HG02798 (cell line): ENCODE measurements around the gene RGS9.
"Not testable (repeated sequence)": the region's sequence is repeated elsewhere in the genome, so short reads cannot be mapped to it uniquely, and the experiment has no call there.

ENCODE experiments used
- ATAC-seq: cut with Tn5 transposase; IDR thresholded peaks from one replicate; pipeline ENCODE4 v1.9.1; 2021; ENCODE audit warnings: mild to moderate bottlenecking; ENCODE audit not compliant: unreplicated experiment, poor library complexity

RGS9 gene

GRCh38 chr17:65177901-65178300 is 40.7 kb downstream of the RGS9 start:
- no peak for ATAC-seq

GRCh38 chr17:65180276-65180675 is 43.1 kb downstream of the RGS9 start:
- ATAC-seq, result not testable (repeated sequence)

- ATAC-seq, result not testable (repeated sequence)
Observed at GRCh38 chr17:65180752-65181236, 43.6 kb downstream of the RGS9 start.

DNA sequence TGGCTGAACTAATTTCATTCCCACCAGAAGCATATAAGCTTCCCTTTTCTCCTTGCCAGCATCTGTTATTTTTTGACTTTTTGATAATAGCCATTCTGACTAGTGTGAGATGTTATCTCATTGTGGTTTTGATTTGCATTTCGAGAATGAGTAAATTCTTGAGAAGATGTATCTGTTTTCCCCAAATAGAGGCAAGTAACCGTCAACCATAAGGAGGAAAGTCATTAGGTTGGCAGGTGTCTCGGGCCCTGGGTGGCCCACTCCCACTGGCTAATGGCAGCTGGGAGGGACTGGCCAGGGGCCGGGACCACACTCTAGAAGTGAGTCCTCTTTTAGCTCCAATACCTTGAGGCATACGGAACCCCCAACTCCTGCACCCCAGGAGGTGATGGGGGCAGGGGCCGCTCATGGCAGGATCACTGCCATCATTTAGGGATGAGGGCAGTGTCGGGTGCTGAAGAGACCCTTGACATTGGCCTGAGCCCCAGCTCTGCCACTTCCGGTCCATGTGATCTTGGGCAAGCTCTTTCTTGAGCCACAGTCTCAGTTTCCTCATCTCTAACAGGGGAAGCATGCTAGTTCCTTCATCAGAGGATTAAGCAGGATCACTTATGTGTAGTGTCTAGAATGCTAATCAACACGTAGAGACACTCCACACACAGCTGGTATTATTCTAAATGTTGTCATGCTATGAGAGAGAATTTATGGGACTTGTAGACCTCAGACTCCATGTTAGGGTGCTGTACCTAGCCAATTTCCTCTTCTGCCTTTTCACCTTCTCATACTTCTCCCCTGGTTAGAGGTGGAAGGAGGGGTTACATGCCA is 44.3 kb downstream of the RGS9 start:
- ATAC-seq, result peak; percentile 68

DNA sequence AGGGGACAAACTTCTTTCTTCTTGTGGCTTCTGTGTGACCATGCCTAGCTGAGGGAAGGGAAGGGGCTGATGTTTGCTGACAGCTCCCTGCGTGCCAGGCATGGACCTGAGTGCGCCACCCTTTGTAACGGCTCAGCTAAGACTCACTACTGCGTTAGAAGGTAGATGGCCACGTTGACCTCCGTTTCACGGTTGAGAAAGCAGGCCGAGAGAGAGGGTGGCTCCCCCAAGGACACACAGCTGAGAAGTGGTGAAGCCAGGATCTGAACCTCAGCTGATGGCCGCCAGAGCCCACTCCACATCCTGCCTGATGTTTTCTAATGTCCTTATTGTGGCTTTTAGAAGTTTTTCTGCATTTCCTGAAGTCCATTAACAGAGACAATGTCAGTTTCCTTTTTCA is 45.1 kb downstream of the RGS9 start:
- ATAC-seq, result peak; percentile 51

DNA sequence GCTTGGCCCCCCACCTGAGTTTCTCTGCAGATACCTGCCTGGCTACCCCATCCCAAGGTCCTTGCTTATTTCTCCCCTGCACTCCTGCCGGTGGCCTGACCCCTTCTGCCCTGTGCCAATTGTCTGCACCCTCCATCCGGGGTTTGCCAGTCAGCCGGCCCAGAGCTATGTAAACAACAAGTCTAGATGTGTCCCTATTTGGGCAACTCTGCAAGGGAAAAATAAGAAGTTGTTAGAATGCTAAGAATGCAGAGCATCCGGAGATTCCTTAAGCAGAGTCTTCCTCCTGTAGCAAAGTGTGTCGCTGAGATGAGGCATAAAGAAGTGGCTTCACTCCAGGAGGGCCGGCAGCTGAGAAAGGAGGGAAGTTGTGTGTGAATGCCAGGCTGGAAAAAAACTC is 46.6 kb downstream of the RGS9 start:
- ATAC-seq, result no peak

- no peak for ATAC-seq
Observed at GRCh38 chr17:65184235-65184959, 47.2 kb downstream of the RGS9 start.

DNA sequence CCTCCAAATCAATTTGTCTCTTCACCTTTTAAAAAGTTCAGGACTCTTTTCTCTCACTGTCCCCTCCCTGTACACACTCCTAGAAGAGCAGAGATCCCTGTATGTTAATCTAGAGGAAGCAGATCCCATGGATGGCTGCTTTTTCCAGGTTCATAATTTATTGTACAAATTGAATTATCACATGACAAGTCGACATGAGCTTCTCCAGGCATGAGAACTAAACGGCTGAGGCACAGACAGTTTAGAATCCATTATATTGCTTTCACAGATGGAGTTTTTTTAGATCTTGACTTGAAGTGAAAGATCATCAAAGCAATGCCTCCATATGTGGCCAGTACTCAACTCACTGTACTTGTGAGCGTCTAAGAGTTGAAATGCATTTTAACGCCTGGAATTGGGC is 47.9 kb downstream of the RGS9 start:
- no peak for ATAC-seq

GRCh38 chr17:65185668-65186382 is 48.7 kb downstream of the RGS9 start:
- no peak for ATAC-seq

DNA sequence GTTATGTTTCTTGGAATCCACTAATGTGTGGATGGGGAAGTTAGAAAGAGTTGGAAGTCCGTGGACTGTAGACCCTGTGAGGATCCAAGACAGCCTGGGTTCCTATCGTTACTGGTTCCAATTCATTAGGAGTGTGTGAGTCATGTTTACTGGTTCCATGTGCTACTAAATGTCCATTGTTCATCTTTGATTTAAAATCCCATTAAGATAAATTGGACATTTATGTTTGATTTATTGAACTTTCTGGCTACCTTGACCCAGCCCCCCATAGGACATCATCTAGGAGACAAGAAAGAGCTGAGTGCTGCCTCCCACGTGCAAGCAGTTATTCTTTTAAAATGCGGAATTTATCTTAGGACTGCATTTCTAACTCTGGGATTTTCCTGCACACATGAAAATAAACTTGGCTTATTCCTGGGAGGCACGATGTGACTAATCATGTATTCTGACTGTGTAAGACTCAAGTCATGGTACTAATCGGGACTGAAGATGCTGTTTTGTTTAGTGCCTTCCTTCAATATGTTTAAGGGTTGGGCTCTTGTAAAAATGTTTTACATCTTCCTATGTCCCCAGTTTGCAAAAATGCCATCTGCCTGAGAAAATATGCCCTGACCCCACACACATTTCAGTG is 53.4 kb downstream of the RGS9 start:
- no peak for ATAC-seq

- no peak for ATAC-seq
Observed at GRCh38 chr17:65191811-65192740, 54.9 kb downstream of the RGS9 start.

DNA sequence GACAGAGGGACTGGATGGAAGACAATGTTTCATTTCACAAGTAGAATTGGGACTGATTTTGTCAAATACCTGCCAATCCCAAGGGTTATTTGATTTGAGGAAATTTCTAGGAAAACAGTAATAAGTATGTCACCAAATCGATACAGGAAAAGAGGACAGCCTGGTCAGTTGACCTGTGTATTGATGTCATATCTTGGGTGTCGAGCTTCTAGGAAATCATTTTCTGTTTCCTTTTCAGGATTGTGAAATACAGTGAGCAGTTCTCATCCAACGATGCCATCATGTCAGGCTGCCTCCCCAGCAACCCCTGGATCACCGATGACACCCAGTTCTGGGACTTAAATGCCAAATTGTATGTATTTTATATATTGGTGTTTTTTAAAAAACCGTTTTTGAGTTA is 56.1 kb downstream of the RGS9 start:
- no peak for ATAC-seq

DNA sequence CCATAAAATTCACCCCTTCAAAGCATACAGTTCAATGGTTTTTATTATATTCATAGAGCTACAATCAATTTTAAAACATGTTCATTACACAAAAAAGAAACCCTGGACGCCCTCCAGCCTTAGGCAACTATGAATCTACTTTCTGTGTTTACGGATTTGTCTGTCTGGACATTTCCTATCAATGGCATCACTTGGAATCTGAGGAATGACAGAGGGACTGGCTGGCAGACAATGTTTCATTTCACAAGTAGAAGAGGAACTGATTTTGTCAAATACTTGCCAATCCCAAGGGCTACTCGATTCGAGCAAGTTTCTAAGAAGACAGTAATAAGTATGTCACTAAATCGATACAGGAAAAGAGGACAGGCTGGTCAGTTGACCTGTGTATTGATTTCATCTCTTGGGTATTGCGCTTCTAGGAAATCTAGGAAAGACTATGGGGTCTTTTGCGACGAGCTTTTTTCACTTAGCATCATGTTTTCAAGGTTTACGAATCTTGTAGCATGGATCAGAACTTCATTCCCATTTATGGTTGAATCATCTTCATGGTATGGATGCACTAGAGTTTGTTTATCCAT is 56.6 kb downstream of the RGS9 start:
- ATAC-seq, result no peak

GRCh38 chr17:65194670-65195334 is 57.6 kb downstream of the RGS9 start:
- ATAC-seq, result no peak

DNA sequence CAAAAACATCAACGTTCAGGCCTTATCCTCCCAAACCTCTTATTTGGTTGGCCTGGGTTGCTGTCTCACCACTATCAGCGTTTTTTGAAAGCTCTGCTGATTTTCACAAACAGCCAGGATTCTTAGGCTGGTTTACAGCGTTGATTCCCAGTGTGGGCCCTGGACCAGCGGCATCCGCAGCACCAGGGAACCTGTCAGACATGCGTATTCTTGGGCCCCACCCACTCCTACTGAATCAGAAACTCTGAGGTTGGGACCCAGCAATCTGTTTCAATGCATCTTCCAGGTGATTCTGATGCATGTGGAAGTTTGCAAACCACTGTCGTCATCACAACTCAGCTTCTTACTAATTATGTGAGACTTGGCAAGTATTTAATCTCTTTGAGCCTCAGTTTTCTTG is 58.5 kb downstream of the RGS9 start:
- no peak for ATAC-seq

GRCh38 chr17:65196617-65197016 is 59.4 kb downstream of the RGS9 start:
- ATAC-seq, result no peak

GRCh38 chr17:65197201-65197600 is 60.0 kb downstream of the RGS9 start:
- ATAC-seq, result no peak

DNA sequence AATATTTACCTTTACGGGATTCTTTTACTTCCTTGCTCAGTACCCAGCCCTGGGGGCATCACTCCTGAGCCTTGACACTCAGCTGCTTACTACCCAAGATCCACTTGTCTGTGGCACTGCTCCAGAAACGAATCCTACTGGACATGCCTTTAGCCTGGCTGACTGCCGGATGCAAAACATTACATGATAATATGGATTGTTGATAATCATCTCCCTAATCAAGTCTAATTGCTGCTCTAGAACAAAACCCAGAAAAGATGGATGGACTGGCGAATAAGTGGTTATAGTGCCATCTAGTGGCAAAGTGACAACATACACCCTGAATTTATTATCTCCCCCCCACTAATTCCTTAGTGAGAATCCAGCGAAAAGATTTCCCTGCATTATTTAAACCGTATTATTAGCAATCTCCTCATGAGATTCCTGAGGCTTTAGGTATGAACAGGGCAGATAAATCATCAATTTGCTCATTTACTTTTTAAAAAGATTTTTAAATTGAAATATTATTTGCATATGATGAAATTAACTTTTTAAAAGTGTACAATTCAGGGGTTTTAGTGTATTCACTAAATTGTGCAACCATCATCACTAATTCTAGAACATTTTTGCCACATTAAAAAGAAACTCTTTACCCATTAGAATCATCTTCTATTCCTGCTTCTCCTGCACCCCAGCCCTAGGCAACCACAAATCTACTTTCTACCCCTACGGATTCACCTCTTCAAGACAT is 61.6 kb downstream of the RGS9 start:
- peak; percentile 37 for ATAC-seq
